Measurements from ENCODE around the gene PPP1CC.
"Not testable (repeated sequence)": the region's sequence is repeated elsewhere in the genome, so short reads cannot be mapped to it uniquely, and the experiment has no call there.

Gene PPP1CC

DNA sequence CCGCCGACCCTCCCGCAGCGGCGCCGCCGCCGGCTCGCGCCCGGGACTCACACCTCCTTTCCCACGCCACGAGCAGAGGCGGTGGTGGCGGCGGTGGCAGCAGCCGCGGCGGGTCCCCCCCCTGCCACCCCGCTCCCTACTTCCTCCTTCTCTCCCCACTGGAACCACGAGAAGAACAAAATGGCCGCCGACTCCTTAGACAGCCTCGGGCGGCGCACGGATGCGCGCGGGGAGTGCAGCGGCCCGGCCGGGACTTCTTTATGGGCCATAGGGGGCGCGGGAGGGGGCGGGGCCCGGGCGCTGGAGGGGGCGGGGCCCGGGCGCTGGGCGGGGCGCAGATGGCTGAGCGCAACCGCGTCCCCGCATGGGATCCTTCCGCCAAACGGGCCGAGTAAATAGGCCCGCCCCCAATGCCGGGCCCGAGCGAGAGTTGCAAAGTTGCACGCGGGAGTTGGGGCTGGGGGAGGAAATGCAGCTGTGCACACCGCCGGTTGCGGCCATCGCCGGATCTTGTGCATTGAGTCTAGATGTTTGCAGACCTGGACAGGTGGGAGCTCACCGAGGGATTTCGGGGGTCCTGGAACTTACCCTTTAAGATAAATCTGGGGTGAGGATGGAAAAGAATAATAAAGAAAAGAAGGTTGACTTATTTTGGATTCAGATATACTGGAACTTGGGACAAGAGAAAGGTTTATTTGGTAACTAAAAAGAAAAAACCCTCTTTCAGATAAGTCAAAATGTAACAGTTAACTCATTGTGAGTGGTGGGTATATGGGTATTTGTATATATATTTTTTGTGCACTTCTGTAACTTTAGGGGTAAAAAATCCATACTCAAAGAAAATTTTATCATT lies at the start of gene PPP1CC:
PPP1CC (minus strand) TSS at position 174 of the 853 bp plus-strand sequence. CDS start 184 bp downstream, outside the sequence.
- peak; percentile 81 for DNase-seq (ENCODE audit: low read depth)

DNA sequence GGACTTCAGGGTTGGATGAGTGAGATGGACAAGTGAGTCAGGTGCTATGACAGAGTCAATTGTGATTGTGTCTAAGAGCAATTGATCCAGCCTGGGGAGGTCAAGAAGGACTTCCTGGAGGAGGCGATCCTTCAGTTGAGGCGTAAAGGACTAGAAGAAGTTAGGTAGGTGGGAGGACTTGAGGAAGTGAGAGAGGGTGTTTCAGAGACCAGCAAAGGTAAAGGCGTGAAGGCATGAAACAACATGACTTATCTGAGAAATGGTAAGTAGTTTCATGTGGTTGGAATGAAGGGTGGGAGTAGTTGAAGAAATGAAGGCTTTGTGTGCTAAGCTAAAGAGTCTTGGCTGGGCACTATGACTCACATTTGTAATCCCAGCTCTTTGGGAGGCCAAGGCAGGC lies 48.9 kb upstream of the PPP1CC start:
- DNase-seq (ENCODE audit: low read depth): no peak

DNA sequence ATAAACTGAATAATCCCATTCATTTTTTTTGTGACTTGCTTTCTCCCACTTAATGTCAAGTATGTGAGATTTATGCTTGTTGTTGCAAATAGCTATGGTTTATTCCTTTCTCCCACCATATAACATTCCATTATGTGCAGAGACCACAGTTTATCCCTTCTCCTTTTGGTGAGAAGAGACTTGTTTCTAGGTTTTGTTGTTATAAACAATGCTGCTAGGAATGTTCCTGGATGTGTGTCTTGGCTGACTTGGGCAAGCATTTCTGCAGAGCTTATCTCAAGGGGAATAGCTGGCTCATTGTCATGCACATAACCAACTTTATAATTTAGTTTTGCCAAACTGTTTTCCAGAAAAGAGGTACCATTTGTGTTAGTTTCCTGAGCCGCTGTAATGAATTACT lies 47.6 kb upstream of the PPP1CC start:
- no peak for DNase-seq (ENCODE audit: low read depth)

DNA sequence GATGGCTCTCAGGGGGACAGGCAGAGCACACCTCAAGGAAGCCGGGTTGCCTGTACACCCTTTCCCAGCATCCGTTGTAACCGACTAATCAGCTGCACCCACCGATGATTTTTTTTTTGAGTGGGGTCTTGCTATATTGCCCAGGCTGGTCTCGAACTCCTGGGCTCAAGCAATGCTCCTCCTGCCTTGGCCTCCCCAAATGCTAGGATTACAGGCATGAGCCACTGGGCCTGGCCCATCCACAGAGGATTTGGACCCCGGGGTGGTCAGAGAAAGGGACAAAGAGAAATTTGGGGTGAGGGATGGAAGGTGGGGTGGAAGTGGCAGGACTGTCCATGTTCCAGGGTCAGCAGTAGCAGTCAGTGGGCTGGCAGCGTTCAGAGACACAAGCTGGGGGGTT lies 43.3 kb upstream of the PPP1CC start:
- no peak for DNase-seq (ENCODE audit: low read depth)

DNA sequence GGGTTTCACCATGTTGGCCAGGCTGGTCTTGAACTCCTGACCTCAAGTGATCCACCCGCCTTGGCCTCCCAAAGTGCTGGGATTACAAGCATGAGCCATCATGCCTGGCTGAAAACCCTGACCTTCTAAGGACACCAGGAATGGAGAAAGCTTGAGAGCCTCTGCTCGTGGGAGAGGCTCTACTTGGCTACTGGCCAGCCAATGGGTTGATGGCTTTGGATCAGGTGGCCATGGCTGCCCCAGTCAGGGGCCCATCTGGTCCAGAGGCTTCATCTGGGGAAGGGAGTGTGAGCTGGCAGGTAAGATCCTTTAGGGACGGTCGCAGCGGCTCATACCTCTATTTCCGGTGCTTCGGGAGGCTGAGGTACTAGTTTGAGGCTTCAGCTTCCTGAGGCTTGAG lies 42.5 kb upstream of the PPP1CC start:
- no peak for DNase-seq (ENCODE audit: low read depth)

DNA sequence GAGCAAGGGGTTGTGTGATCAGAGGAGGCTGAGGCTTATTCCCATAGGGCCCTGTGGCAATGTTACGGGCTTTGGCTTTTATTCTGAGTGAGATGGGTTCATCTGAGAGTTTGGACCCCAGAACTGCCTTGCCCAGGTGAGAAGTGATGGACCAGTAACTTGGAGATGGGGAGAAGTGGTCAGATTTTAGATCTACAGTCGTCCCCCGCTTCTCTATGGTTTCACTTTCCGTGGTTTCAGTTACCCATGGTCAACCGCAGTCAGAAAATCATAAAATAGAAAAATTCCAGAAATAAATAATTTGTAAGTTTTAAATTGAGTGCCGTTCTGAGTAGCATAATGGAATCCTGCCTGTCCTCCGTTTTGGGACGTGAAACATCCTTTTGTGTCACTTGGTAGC lies 40.2 kb upstream of the PPP1CC start:
- DNase-seq (ENCODE audit: low read depth): no peak

DNA sequence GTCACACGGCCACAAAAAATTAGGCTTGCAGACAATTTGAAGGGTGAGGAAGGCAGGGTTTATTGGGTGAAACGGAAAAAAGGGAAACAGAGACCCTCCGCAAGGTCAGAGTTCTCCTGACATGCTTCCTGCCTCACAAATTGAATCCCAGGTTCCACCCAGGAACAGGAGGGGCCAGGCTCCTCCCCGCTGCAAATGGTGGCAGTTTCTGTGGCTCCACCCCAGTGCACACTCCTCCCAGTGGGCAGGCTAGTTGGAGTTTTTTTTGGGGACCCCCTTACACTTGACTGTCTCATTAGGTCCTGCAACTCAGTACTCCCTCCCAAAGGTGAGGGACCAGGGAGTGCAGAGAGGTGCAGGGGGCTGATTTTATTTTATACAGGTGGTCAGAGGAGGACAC lies 39.4 kb upstream of the PPP1CC start:
- no peak for DNase-seq (ENCODE audit: low read depth)

DNA sequence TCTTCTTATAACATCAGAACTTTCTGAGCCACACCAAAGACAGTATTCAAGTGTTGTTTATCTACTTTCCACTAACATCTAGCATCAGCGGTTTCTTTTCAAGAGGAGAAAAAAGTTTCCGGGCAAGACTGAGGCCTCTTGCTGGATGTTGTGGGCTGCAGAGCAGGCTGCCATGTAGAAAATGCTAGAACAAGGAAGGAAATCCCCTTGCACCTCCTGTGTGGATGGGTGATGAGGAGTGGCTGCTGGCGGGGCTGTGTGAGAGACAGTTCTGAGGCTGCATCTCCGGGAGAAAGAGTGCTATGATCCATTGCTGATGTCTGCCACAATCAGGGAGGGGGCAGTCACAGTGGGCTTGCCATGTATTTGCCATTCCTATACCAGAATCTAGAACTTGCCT lies 37.8 kb upstream of the PPP1CC start:
- DNase-seq (ENCODE audit: low read depth): no peak

DNA sequence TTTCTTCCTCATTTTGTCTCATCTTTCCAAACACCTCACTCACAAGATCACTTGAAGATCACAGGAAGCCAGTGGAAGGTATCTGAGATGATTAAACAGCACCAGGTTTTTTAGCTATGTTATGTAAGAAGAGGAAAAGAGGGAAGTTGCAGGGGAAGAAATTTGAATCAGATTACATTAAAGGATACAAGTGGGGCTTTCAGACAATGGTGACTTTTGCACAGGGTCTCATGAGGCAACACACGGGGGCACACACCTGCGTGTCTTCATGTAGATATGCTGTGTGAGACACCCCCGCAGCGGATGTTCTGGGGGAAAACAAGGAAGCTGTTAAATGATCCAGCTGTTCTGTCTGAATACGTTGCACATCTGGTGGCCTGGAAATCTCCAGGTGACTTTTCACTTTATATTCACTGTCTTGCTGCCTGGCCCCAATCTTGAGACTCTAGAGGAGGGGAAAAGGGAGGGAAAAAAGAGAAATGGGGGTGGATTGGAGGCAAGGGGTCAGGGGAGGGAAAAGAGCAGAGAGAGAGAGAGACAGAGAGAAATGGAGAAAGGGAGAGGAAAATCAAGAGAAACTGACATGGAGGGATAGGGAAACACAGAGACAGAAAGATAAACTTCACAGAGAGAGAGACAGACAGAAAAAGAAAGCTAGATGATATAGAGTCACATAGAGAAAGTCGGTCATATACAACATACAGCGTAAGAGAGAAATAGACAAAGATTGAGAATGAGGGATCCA lies 36.3 kb upstream of the PPP1CC start:
- no peak for DNase-seq (ENCODE audit: low read depth)

DNA sequence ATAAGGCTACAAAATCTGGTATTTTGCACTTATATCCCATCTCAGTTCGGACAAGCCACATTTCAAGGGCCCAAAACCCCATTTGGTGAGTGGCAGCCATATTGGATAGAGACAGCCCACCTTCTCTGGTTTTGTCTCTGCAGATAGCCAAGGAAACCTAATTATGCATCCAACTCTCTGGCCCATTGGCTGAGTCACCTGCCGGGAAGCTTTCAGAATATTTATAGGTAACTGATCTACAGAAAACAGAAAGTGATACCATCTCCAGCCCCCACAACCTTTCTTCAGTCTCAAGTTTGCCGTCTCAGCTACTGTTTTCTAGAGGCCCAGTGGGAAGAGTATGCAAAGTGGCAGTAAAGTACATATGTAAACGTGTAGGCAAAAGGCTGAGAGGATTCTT lies 33.7 kb upstream of the PPP1CC start:
- DNase-seq (ENCODE audit: low read depth): no peak

DNA sequence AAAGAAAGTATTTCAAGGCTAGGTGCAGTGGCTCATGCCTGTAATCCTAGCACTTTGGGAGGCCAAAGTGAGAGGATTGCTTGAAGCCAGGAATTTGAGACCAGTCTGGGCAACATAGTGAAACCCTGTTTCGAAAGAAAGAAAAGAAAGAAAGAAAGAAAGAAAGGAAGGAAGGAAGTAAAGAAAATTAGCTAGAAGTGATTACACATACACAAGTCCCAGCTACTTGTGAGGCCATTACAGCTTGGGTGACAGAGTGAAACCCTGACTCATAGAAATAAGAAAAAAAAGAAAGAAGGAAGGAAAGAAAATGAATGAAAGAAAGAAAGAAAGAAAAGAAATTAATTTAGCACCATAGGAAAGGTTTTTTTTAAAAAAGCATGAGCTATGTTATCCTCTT lies 33.3 kb upstream of the PPP1CC start:
- DNase-seq (ENCODE audit: low read depth): no peak

DNA sequence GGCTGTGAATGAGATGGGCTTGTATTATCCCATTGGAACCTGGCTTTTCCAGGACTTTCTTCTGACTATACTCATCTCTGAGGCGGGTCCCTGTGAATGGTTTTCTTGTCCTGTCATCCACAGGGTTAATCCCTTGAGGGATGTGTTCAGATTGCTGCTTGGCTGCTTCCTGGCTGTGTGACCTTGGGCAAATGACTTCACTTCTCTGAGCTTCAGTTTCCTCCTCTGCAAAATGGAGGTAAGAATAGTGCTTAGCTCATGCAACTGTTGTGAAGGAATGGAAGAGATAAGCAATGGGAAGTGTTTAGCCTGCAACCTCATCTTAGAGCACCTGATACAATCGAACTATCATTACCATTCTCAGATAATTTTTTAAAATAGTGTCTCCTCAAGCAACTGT lies 32.1 kb upstream of the PPP1CC start:
- DNase-seq (ENCODE audit: low read depth): no peak

DNA sequence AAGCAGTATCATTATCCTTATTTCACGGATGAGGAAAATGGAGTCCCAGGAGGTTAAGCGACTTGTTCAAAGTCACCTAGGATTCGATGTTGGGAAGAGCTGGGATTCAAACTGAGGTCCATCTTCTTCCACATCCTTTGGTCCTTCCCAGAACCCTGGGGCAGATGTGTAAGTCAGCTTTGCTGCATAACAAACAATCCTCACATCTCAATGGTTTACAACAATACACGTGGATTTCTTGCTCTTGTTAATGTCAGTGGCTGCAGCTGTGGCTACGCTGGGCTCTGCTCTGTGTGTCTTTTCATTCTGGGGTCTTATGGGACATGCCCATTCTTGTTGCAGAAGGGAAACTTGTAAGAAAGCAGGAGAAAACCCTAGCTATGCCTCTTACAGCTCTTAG lies 26.3 kb upstream of the PPP1CC start:
- DNase-seq (ENCODE audit: low read depth): no peak

DNA sequence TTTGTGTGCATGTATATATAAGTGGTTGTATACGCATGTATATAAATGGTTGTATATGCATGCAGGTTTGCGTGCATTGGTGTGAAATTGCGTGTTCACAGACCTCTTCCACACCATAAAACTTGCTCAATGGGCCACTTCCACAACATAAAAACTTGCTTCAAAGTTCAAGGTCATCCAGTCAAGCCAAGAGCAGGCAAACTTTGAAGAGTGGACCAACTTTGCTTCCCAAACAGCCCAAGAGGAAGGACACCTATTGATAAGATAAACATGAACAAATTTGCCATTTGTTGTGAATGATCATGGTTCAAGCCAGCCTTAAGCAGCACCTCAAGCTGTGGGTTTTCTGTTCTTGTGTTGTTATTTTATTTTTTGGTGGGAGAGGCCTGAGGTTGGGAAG lies 25.2 kb upstream of the PPP1CC start:
- DNase-seq (ENCODE audit: low read depth): no peak

DNA sequence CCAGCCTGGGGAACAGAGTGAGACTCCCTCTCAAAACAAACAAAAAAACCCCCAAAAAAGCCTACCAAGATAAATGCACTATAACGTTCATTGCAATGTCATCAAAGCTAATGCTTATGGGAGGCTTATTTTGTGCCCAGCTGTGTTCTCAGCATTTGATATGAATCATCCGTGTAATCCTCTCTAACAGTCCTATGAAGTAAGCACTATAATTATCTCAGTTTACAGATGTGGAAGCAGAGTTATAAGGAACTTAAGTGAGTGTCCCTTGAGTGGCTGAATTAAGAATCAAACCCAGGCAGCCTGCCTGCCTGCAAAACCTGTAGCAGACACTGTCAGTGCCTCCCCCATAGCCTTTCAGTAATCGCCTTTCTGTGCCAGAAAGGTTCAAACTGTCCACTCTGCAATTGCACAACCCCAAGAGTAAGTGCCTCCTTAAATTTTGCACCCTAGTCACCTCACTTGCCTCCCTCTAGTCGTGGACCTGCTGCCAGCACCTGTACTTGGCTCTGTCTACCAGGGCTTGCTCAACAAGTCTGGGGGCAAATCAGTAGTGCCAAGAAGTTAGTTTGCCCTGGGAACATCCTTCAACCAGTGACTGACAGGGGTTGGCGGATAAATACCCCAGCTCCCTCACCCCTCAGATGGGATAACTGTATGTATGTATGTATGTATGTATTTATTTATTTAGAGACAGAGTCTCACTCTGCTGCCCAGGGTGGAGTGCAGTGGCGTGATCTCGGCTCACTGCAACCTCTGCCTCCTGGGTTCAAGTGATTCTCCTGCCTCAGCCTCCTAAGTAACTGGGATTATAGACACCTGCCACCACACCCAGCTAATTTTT lies 23.8 kb upstream of the PPP1CC start:
- no peak for DNase-seq (ENCODE audit: low read depth)

DNA sequence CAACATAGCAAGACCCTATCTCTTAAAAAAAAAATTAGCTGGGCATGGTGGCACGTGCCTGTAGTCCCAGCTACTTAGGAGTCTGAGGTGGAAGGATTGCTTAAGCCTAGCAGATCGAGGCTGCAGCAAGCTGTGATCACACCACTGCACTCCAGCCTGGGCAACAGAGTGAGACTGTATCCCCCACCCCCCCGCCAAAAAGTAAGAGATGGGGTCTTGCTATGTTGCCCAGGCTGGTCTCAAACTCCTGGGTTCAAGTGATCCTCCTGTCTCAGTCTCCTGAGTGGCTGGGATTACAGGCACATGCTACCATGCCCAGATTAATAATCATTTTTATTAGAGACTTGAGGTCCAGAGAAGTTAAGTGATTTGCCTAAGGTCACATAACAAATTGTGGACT lies 22.9 kb upstream of the PPP1CC start:
- not testable (repeated sequence) for DNase-seq (ENCODE audit: low read depth)

DNA sequence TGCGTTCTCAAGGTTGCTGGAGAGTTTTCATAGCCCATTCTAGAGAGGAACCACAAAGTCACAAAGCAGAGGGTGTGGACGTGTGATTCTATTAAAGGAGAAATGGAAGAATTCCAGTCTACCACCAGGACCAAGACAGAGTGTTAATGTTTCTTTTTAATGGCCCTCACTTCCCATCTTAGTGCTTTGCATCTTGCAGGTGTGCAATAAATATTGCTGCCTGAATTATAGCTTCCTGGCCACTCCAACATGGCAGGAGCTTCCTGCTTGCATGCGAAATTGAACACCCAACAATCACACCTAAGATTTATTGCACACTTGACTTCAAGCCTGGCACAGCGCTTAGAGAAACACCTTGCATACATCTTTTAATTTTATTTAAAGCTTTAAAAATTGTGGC lies 22.4 kb upstream of the PPP1CC start:
- no peak for DNase-seq (ENCODE audit: low read depth)

DNA sequence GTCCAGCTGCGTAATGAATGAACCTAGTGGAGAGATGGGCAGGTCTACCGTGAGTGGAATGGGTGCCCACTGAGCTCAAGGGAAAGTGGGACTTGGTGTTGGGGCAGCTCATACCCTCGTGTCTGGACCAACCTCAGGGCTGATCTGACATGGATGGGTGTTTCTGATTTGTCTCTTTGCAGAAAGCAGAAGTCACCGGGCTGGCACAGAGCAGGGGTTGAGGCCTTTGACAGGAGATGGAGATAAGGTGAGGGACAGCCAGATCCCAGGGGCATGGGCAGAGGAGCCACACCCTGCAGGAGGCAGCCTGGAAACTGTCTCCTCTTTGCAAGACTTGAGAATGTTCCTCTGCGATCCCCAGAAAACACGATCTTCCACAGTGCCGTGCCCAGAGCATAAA lies 20.9 kb upstream of the PPP1CC start:
- no peak for DNase-seq (ENCODE audit: low read depth)

DNA sequence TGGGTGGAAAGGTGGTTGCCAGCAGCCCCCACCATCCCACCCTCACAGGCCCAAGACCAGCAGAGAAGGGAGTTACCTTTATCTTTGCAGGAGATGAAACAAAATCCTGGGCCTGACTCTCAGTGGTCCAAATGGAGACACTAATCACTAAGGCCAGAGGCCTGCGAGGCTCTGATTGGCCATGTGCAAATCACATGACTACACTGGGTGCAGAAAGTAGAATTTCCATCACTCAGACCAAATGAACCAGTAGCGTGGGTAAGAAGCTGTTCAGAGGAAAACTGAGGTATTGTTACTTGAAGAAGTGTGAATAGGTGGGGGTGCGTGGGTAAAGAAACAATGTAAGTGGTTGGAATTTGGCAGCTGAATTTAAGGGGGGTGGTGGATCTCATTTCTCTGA lies 20.2 kb upstream of the PPP1CC start:
- no peak for DNase-seq (ENCODE audit: low read depth)

DNA sequence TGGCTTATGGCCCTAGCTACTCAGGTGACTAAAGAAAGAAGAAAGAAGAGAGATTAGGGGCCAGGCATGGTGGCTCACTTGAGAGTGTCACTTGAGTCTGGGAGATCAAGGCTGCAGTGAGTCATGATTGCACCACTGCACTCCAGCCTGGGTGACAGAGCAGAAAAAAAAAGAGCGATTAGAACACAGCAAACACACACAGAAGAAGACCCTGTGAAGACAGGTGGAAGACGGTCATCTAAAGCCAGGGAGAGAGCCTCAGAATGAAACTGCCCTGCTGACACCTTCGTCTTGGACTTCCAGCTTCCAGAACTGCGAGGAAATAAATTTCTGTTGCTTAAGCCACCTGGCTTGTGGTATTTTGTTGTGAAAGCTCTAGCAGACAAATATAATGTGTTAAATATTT lies 17.5 kb upstream of the PPP1CC start:
- DNase-seq (ENCODE audit: low read depth): no peak

DNA sequence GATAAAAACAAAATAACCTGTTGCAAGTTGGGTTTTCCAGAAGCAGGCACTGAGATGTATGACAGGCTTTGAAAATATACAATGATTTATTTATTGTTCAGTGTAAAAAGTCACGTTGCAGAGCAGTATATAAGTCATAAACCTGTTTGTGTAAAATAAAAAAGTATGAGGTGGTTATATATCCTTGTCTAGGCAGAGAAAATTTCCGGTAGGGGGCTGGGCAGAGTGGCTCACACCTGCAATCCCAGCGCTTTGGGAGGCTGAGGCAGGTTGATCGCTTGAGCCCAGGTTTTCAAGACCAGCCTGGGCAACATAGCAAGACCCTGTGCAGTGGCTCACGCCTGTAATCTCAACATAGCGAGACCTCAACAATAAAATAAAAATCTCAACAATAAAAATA lies 16.2 kb upstream of the PPP1CC start:
- DNase-seq (ENCODE audit: low read depth): no peak

DNA sequence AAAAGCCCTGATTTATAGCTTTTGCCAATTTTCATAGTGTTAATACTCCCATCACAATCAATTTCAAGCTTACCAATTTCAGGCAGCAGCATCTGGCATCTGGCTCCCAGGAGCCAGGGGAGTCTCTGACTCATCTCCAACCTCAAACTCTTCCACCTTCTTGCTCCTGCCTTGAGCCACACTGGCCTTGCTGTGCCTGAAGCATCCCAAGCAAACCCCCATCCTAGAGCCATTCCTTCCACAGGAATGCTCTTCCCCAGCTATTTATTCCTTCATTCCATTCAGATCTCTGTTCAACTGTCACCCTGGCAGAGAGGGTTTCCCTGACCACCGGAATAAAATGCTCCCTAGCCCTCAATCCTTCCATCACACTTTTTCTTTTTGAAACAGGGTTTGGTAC lies 13.9 kb upstream of the PPP1CC start:
- no peak for DNase-seq (ENCODE audit: low read depth)

All from stimulated activated CD8-positive, alpha-beta memory T cell treated with anti-CD3 and anti-CD28 coated beads, Interleukin-15, amount 100 ng/mL, for 24 hours (primary cell).